GM18858 (cell line): ENCODE results near the gene ASXL2.
"Not testable (repeated sequence)": the region's sequence is repeated elsewhere in the genome, so short reads cannot be mapped to it uniquely, and the experiment has no call there.

ENCODE experiments used
- ATAC-seq: cut with Tn5 transposase; IDR thresholded peaks from one replicate; pipeline ENCODE4 v1.9.1; 2021; ENCODE audit not compliant: unreplicated experiment

The ASXL2 gene

DNA sequence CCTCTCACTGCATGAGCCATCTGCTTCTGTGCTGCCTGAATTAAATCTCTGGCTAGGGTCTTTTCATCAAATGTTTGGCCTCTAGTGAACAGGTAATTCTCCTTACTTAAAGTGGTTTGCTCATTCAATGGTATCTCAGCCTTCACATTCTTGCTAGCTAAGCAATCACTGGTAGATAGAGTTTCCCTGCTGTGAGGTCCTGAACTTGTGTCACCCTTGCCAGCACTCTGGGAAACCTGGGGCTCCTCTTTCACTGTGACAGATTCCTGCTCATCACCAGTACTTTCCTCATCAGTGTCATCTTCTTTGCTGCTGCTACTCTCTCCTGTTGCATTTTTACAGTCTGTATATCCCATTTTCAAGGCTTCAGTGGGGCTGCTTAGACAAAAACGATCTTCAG is 135.8 kb downstream of the ASXL2 start:
- ATAC-seq: no peak

DNA sequence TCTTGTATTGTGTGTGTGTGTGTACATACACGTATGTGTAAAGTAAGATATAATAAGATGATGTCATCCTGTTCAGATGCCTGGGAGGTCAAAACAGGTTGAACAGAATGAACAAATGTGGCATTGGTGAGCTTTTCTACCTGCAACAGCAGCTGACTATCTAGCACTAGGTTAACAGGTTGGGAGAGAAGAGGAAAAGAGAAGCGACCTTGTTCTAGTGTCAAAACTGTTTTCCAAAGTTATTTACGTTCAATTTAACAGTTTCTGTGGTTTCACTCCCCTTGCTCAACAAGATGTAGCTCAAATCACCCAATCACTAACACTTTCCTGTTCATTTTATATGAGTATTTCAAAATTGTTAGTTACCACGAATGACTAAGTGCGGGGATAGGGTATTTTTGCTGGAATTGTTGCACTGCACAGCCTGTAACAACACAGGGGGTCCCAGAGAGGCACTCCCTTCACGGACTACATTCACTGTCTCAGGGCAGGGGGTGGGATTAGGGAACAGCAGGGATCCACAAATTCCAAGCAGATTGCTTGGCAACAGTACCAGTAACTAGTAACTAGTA is 137.4 kb downstream of the ASXL2 start:
- ATAC-seq: no peak

DNA sequence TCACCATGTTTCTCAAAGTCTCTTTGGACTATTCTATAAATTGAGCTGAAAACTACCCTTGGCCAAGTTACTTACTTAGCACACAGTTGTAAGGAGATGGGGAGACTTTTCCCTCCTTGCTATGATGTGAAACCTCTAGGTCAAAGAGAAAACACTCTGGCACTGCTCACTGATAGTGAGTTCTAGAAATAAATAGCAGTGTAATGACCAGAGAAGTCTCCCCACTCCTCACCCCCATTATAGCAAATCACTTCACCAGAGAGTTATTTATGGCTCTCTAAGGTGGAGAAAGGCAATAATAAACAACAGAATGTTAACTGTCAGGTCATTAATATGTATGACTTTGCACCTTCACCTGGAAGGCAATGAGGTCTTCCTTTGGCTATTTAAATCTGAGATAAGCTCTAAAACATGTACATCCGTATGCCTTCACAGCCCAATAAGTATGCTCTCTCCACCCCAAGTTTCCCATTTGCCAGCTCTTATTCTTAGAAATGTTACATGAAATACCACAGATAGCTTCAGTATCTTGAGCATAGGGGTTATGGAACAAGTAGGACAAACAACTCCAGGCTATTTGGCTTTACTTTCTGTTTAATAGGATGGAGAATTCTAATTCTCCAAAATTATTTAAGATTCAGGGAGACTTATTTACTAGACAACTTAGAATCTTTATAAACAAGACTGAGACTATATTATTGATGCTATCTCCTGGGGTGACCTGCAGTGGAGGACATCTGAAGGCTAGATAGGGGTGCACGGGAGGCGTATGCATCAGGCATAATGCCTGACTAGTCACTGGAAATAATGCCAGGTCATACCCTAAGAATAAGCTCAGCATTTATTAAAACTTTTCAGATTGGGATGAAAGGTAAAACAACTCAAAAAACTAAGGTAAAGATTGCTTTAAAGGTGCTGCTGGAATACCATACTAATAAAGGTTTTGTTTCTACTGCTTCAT is 139.6 kb downstream of the ASXL2 start:
- ATAC-seq: no peak

DNA sequence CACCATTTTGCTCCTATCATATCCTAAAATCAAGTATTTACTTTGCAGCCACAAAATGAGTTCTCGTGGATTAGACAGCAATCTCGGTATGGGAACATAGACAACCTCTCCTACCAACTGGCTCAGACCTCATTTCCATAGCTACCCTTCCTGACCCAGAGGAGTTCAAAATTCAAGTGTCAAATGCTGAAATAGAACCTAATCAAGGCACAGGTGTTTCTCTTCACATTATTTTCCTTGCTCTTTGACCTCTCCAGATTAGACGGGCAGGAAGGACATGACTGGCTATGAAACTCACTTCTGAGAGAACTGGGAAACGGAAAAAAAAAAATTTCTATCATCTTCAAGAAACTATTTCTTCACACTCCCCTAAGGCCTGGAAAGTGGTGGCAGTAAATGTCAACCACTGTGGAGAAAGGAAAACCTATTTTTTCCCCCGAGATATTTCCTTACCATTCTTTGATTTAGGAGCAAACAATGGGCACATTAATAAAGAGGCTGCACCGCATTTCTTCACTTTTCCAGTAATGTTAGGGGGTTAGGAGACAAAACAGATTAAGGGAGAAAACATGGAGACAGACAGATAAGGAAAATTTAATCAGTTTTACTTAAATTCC is 141.3 kb downstream of the ASXL2 start:
- no peak for ATAC-seq

DNA sequence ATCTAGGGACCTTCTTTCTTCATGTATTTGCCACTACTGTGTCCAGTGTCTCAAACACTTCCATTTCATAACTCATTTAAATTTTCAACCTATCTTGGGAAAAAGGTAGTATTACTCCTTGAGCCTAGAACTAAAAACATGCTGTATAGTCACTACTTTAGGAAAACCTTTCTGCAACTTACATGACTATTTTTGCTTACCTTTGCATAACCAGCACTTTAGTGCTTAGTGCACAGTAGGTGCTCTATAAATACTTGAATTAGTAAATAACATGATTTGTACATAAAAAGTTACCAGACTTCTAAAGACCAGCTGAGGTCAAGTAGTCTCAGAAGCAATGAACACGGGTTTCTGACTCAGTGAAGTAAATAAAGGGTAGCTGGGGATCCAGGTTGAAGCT is 142.5 kb downstream of the ASXL2 start:
- no peak for ATAC-seq

DNA sequence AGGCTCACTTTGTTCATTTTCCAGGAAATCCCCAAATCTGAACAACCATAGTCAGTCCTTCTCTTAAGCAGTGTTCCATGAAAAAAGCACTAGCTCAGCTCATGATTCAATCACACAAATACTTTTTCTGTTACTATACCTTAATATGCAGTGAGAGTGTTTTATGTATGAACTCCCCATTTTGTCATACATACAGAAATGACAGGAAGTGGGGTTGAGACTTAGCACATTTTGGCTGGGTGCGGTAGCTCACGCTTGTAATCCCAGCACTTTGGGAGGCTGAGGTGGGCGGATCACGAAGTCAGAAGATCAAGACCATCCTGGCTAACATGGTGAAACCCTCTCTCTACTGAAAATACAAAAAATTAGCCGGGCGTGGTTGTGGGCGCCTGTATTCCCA is 149.7 kb downstream of the ASXL2 start:
- no peak for ATAC-seq

DNA sequence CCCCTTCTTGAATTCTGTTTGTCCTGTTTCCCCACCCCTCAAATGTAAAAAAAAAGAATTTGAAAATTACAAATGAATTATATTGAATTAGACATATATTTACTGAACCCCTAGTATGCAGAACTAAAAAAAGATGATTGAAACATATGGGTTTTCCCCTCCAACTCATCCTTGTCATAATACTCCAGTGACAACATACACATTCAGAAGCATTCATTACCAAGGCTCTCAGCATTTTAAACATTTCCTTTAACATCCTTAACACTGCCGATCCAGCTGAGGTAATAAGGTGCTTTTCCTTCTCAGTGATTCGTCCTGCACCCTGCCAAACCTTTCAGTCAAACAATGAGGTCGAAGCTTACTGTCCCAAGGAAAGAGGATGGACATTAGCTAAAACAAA is 151.8 kb downstream of the ASXL2 start:
- no peak for ATAC-seq

DNA sequence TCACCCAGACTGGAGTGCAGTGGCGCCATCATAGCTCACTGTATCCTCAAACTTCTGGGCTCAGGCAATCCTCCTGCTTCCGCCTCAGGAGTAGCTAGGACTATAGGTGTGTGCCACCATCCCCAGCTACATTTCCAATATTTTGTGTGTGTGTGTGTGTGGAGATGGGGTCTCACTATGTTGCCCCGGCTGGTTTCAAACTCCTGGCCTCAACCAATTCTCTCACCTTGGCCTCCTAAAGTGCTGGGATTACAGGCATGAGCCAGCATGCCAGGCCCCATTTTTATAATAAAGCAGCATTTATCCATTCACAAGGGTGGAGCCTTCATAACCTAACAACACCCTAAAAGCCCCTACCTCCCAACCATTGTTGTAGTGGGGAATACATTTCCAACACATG is 152.4 kb downstream of the ASXL2 start:
- ATAC-seq: no peak

DNA sequence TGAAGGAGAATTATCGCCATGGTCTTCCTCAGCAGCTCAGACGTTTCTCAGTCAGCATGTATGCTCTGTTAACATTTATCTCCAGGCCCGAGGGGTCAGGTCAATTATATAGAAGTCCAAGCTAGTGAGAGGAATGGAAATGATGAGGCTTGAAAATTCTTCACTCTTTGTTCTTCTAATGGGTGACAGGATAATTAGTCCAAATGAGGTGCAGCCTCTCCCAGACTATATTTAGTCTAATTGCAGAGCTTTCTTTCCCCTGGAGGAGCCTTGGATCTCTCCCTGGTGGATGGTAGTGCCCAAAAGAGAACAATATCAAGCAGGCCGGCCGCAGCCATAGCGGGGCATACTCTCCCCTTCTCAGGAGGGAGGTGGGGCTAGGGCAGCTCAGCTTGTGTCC is 153.5 kb downstream of the ASXL2 start:
- ATAC-seq: no peak

DNA sequence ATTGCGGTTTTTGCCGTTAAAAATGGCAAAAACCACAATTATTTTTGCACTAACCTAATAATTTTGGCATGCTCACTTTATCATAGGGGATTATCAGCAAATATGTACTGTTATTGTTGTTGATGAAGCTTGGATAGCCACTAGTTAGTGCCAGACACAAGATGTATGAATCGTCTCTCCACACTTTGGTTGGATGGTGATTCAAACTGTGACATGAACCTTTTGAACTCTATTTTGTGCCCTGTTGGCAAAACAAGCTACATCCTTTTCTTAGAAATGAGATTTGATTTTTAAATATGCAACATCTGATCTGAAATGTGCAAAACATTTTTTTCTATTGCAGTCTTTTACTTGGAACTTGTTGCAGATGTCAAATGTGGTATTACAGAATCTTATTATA is 156.1 kb downstream of the ASXL2 start:
- no peak for ATAC-seq

DNA sequence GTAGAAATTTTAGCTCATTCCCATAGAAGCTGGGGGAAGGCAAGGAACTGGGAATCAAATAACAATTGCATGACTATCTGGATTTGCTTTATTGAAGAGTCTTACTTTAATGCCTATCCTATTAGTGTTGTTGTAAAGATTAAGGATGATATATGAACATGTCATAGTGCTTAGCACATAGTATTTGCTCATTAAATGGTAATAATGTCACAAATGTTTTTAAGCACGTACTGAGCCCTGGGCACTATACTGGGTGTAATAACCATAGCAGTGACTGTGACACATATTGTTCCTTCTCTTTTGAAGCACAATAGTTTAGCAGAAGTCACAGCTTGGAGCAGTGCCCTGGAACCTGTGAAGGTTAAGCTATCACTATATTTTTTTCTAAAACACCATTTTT is 157.7 kb downstream of the ASXL2 start:
- no peak for ATAC-seq

DNA sequence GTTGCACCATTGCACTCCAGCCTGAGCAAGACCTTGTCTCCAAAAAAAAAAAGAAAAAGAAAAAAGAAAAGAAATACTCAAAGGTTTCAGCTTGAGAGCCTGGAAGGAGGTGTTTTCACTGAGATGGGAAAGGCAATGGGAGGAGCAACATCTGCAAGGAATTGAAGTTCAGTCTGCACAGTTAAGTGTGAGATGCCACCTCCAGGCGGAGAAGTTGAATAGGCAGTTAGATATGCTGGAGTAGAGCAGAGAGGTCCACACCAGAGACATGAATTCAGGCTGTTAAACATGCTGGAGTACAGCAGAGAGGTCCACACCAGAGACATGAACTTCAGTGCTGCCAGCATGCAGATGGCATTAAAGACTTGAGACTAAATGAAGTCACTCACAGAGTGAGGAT is 163.5 kb downstream of the ASXL2 start:
- no peak for ATAC-seq

DNA sequence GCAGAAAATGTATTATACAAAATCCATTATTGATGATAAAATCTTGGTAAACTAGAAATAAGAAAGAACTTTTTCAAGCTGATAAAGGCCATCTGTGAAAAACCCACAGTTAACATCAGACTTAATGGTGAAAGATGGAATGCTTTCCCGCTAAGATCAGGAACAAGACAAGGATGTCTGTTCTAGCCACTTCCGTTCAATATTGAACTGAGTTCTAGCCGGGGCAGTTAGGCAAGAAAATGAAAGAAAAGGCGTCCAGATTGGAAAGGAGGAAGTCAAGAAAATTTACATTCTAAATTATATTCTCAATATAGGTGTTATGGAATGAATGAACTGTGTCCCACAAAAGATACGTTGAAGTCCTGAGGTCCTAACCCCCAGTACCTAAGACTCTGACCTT is 165.8 kb downstream of the ASXL2 start:
- no peak for ATAC-seq

DNA sequence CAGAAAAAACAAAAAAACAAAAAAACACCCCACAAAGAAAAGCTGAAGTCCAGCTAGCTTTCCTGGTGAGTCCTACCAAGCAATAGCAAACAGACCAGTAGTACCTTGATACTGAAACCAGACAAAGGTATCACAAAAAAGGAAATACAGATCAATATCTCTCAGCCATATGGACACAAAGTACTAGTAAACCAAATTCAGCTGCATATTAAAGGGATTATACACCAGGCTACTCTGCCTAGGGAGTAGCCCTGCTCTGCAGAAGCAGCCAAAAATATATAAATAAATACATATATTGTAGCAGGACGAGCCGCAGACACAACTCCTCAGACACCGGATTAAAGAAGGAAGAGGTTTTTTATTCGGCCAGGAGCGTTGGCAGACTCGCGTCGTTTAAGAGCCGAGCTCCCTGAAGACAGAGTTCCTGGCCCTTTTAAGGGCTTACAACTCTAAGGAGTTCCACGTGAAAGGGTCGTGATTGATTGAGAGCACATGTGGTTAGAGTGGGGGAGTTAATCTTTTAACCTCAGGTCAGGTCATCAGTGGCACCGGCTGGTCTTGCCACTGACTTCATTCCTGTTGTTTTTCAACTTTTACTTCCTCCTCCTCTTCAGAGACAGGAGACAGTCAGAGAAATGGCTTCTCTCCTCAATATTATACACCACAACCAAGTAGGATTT is 166.5 kb downstream of the ASXL2 start:
- no peak for ATAC-seq

DNA sequence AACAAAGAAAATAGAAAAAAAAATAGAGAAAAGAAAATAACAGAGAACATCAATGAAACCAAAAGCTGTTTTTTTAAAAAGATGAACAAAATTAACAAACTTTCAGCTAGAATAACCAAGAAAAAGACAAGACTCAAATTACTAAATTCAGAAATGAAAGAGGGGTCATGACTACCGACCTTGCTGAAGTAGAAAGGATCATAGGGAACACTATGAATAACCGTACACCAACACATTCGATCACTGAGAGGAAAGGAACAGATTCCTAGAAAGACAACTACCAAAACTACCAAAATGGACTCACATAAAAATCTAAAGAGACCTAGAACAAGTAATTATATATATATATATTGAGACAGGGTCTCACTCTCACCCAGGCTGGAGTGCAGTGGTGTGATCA is 167.5 kb downstream of the ASXL2 start:
- ATAC-seq: no peak

DNA sequence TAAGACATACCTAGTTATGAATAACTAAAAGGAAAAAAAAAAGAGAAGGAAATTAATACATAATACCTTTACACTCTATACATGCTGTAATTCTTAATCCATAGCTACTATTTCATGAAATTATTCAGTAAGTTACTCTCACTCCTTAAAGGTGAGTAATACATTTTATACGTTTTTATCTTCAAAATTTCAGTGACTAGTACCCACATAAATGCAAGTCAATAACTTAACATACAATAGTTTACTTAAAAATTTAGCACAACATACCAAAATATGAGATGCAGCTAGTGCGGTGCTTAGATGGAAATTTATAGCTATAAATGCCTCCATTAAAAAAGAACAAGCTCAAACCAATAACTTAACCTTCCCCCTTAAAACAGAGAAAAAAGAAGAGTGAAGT is 168.9 kb downstream of the ASXL2 start:
- ATAC-seq: no peak

DNA sequence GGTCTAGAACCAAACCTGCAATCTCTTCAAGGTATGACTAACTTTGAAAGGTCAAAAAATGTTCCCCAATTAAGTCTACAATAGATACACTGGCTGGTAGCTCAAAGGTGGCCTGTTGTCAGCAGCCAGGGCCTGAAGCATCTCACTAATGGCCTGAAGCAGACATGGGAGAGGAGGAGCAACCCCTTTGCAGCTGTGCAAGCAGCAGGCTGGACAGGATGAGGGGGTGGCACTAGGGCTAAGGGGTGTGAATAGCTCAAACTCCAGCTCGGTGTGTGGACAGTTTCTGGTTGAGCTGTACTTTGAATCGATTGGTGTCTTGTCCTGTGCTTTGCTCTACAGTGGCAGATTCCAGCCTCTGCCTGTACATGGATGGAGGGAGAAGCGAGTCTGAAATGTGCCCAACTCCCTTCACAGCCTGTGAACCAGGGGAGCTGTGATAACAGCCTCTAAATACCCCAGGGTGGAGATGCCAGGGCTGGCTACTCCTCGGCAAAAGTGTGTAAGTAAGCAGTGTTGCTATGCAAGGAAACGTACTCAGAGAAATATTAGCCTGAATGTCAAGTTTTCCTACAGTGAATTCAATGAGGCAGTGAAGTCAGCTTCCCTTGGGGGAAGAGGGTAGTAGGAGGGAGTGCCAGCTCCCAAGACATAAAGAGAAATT is 170.2 kb downstream of the ASXL2 start:
- ATAC-seq: no peak

DNA sequence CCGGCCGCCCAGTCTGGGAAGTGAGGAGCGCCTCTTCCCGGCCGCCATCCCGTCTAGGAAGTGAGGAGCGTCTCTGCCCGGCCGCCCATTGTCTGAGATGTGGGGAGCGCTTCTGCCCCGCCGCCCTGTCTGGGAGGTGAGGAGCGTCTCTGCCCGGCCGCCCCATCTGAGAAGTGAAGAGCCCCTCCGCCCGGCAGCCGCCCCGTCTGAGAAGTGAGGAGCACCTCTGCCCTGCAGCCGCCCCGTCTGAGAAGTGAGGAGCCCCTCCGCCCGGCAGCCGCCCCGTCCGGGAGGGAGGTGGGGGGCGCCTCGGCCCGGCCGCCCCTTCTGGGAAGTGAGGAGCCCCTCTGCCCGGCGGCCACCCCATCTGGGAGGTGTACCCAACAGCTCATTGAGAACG is 172.7 kb downstream of the ASXL2 start:
- not testable (repeated sequence) for ATAC-seq

DNA sequence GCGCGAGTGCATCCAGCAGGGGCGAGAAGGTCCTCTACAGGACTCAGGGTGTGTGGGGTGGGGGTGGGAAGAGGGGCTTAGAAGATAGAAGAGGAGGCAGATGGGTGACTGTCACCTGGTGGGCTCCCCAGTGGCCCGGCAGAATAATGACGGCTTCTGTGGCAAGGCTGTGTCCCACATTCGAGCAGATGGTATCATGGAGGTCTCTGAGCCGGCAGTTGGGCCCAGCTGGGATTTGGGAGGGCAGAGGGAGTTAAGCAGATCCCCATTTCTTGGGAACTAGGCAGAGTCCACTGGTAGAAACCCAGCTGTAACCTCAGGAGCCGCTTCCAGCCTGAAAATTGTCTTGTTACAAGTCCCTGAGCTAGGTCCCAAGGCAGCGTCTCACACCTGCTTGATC is 176.5 kb downstream of the ASXL2 start:
- ATAC-seq: no peak

DNA sequence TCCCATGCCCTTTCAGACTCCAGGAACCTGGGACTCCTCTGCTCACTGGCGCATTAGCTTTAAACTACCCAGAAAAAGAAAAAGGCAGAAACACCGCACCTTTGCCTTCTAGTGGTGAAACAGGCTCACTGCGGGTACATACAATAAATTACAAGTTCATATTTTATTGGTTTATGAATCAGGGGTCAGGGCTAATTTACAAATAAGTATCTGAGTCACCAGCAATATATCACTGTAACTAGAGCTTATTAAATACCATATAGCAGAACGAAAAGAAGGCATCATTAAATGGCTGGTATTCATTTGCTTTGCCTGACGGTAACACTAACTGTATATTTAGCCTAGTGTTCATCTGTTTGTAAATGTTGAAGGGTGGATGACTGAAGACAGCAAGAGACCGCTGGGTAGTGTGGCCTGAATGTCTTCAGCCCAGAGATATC is 178.0 kb downstream of the ASXL2 start:
- ATAC-seq: no peak

DNA sequence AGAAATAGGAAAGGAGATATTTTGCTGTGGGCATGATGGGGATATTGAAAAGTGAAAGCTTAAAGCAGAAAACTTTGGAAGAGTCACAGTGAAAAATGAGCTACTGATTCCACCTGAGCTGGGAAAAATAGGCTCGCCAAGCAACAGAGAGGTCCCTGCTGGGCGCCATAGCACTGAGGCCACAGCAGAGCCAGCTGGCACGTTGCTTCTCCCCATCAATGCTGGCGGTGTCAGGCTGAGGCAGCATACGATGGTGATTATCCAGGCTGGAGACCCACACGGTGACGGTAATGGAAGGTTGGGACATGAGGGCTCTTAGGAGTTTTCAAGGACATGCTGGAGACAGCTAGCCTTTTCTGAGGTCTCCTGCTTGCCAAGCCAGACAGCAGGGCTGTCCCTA is 179.1 kb downstream of the ASXL2 start:
- ATAC-seq: no peak
